HL-60 (cell line): ENCODE measurements around the gene IP6K1.

Experiments
- DNase-seq, 2 experiments: peaks; one replicate each; pipeline ENCODE4 v3.0.0-alpha.2; 2010 to 2020; ENCODE audit warnings: low read depth in 1 of 2, low spot score in 1 of 2
- H3K27ac ChIP-seq: fragments of 250-450 bp; sonication (Bioruptor Pico); replicated peaks from 2 replicates; pipeline ENCODE4 v1.5.1; 2020; ENCODE audit warnings: mild to moderate bottlenecking, moderate library complexity
- H3K27me3 ChIP-seq: fragments of 250-450 bp; sonication (Bioruptor Pico); 2 replicates; pipeline ENCODE4 v1.5.1; 2021; ENCODE audit warnings: mild to moderate bottlenecking, moderate library complexity; ENCODE audit not compliant: insufficient read depth, poor library complexity, severe bottlenecking
- H3K4me3 ChIP-seq: replicated peaks from 2 replicates; pipeline ENCODE4 v1.5.1; 2011; ENCODE audit warnings: mild to moderate bottlenecking, control low read depth, low read length; ENCODE audit not compliant: insufficient read depth
- CTCF ChIP-seq: IDR thresholded peaks from one replicate; pipeline ENCODE4 v1.5.1; 2011; ENCODE audit warnings: low read length, control low read depth, inconsistent platforms; ENCODE audit not compliant: insufficient read depth
- GABPA ChIP-seq: IDR thresholded peaks from 2 replicates; pipeline ENCODE4 v1.6.1; 2012; ENCODE audit warnings: low read depth
- POLR2AphosphoS5 ChIP-seq: IDR thresholded peaks from 2 replicates; pipeline ENCODE4 v1.6.1; 2012; ENCODE audit warnings: low read depth
- REST ChIP-seq: IDR thresholded peaks from 2 replicates; pipeline ENCODE4 v1.6.1; 2012; ENCODE audit warnings: low read depth; ENCODE audit not compliant: insufficient replicate concordance
- SPI1 ChIP-seq: IDR thresholded peaks from 2 replicates; pipeline ENCODE4 v1.6.1; 2012; ENCODE audit warnings: low read depth, mild to moderate bottlenecking, borderline replicate concordance

The IP6K1 gene

DNA sequence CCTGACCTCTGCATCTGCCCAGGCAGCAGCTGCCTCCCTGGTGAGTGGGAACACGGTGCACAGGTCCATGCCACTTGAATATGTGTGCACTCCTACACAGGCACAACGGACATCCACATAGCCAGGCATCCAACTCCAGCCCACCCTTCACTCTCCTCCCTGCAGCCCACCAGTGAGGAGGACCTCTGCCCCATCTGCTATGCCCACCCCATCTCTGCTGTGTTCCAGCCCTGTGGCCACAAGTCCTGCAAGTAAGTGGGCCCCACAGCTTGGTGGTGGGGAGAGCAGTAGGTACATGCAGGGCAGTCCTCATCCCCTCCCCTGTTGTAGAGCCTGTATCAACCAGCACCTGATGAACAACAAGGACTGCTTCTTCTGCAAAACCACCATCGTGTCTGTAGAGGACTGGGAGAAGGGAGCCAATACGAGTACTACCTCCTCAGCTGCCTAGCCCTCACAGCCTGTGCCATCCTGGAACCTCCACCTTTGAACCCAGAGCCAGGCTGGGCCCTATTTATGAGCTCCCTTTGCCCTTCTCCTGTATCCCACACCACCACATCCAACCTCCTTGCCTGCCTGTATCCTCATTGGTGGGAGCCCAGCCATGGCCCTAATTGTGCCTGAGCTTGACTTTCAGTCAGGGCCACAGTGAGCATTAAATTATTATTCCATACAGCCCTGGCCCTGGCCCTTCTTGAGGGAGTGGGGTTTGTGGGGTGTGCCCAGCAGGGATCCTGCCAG is 65.3 kb downstream of the IP6K1 start:
- TF ChIP-seq CTCF (no peak), SPI1 (no peak), REST (no peak), POLR2AphosphoS5 (no peak), GABPA (no peak)
- no peak for DNase-seq
- Histone ChIP-seq H3K27ac (no peak overlapping the region), H3K4me3 (no peak overlapping the region), H3K27me3 (no peaks in the 10 kb centered on the region)

DNA sequence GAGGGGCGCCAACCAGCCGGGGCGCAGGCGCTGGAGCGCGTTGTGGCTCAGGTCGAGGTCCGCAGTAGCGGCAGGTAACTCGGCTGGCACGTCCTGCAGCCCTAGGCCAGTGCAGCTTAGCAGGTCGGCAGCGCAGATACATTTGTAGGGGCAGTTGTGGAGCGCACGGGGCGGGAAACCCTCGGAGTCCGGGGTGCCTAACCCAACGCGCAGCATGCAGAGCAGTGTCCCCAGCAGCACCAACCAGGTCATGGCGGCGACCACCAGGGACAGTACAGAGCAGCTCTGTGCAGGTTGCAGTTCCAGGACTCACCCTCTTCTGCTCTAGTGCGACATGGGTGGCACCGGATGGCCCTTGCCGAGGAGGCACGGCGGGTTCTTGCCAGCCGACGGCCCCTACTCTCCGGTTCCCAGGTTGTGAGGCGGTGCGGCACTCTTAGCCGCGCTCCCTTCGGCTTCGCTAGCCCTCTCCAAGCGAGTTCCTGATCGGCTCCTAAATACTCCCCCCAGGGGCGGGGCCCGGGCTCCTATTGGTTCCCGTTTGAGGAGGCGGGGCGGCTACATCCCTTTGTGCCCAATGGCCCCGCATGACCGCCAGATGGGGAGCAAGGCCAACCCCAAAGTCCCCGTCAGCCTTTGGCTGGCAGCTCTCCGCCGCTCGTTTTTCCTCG is 67.0 kb downstream of the IP6K1 start, which contains the start of gene AMIGO3:
TSS of gene AMIGO3 (minus strand) at position 471 of the 671 bp plus-strand sequence. CDS start at position 252, 219 bp downstream.
- Histone ChIP-seq H3K4me3 (no peak within 1 kb of the TSS; the same call in 1 of the 2 replicates), H3K27ac (no peak within 1 kb of the TSS), H3K27me3 (no peaks in the 10 kb centered on the region)
- peak; percentile 70 to 92 for DNase-seq
- TF ChIP-seq CTCF, result peak; percentile 1
- TF ChIP-seq POLR2AphosphoS5, result peak; percentile 75
- TF ChIP-seq REST, result no peak

GRCh38 chr3:49718858-49719213 is 67.5 kb downstream of the IP6K1 start:
- DNase-seq, result no peak
- Histone ChIP-seq H3K4me3 (no peak overlapping the region), H3K27me3 (no peaks in the 10 kb centered on the region), H3K27ac (no peak overlapping the region)
- TF ChIP-seq CTCF, result no peak
